ENCODE measurements around the gene TMEM161A.
"Not testable (repeated sequence)": the region's sequence is repeated elsewhere in the genome, so short reads cannot be mapped to it uniquely, and the experiment has no call there.

The TMEM161A gene

GRCh38 chr19:19146865-19147264, 8.6 kb upstream of the TMEM161A start:
- no peak for TF ChIP-seq ZNF274 (IDR thresholded peaks at IDR 0.05; ENCODE audit: low read depth, low read length)
- no peak overlapping the region for H3K4me3 ChIP-seq (ENCODE audit: low read length)

DNA sequence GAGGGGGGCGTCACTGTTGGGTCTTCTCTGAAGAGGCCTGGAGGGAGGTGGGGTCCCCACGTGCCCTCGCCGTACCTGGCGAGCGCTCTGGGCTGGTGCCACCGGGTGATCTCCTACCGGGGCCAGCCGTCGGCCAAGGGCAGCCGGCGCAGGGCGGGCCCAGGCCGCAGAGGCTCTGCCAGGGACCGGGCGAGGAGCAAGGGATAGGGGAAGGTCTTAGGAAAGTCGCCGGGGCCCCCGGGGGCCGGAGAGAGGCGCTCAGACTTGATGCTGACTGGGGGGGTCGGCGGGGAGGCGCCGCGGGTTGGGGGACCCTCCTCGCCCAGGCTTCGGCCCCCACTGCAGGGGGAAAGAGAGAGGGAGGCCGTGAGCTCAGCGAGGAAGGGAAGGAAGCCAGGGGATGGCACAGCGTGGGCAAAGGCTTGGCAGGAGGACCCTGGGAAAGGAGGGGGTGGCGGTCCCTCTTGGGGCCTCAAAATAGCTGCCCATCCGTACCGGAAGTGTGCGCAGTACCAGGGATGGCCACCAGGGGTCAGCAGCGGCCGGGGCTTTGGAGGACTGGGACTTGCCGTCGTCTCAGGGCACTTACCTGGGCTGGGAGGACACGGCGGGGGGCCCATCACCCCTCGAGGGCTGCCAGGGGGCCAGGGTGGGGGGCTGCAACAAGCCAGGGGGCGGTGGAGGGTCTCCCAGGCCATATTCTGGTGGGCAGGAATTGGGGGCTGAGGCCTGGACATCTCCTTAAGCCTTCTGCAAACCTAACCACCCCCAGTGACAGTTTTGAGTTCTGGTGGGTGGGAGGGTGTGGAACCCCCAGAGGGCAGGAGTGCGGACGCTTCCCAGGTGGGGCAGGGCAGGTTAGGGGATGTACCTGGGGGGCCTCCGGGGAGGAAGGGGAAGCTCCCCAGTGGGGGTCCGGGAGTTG, 7.7 kb upstream of the TMEM161A start:
- TF ChIP-seq ZNF274 (IDR thresholded peaks at IDR 0.05; ENCODE audit: low read depth, low read length): no peak
- no peak overlapping the region for H3K4me3 ChIP-seq (ENCODE audit: low read length)

DNA sequence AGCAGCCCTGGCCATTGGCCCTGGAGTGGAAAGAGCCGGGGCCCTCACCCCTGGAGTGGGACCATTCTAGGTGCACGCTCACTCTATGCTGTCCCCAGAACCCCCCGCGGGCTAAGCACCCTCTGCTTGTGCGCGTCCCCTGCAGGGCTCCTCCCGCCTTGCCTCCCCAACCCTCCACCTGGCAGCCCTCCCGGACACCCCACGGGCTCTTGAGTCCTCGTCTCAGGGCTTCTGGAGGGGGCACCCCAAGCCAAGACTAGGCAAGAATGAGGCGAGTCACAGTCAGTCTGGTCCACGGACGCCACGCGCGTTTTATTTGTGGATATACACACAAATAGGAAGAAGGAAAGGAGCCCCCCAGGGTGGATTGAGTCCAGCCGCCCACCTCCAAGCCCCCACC, 7.0 kb upstream of the TMEM161A start:
- H3K4me3 ChIP-seq (ENCODE audit: low read length): no peak overlapping the region
- TF ChIP-seq ZNF274 (IDR thresholded peaks at IDR 0.05; ENCODE audit: low read depth, low read length): no peak

GRCh38 chr19:19142347-19142746, 4.1 kb upstream of the TMEM161A start:
- no peak overlapping the region for H3K4me3 ChIP-seq (ENCODE audit: low read length)
- no peak for TF ChIP-seq ZNF274 (IDR thresholded peaks at IDR 0.05; ENCODE audit: low read depth, low read length)

GRCh38 chr19:19140476-19140875, 2.2 kb upstream of the TMEM161A start:
- no peak for TF ChIP-seq ZNF274 (IDR thresholded peaks at IDR 0.05; ENCODE audit: low read depth, low read length)
- H3K4me3 ChIP-seq (ENCODE audit: low read length): no peak overlapping the region

- TF ChIP-seq ZNF274 (IDR thresholded peaks at IDR 0.05; ENCODE audit: low read depth, low read length): no peak
- H3K4me3 ChIP-seq (ENCODE audit: low read length): no peak overlapping the region
Observed at GRCh38 chr19:19139876-19140229, 1.6 kb upstream of the TMEM161A start.

- TF ChIP-seq ZNF274 (IDR thresholded peaks at IDR 0.05; ENCODE audit: low read depth, low read length): no peak
Observed at GRCh38 chr19:19137556-19138108, 646 bp downstream of the TMEM161A start.

GRCh38 chr19:19135713-19136112, 2.6 kb downstream of the TMEM161A start:
- H3K4me3 ChIP-seq (ENCODE audit: low read length): not testable (repeated sequence)

More at GRCh38 chr19:19137556-19138108, 646 bp downstream of the TMEM161A start:
- peak overlapping the region; percentile 74 for H3K4me3 ChIP-seq (ENCODE audit: low read length)

DNA sequence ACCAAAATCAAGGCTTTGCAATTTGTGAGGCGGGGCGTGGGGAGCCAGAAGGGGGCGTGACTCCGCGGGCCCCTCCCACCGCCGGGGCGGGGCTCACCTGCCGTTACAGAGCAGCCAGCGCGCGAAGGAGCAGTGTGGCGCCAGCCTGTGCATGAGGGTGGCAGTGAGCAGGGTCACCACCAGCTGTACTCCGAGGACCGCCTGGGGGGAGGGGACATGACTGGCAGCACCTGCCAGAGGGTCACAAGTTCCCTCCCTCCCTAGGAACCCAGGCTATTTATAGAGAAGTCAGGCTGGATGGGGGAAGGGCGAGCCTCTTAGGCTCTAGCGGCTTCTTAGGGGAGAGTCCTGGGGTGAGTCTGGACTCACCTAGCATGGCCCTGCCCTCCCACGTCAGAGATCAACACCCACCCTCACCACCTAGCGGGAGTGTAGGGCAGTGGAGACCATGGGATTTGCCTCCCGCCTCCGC, 3.6 kb downstream of the TMEM161A start:
- TF ChIP-seq ZNF274 (IDR thresholded peaks at IDR 0.05; ENCODE audit: low read depth, low read length): no peak
- no peak overlapping the region for H3K4me3 ChIP-seq (ENCODE audit: low read length)

DNA sequence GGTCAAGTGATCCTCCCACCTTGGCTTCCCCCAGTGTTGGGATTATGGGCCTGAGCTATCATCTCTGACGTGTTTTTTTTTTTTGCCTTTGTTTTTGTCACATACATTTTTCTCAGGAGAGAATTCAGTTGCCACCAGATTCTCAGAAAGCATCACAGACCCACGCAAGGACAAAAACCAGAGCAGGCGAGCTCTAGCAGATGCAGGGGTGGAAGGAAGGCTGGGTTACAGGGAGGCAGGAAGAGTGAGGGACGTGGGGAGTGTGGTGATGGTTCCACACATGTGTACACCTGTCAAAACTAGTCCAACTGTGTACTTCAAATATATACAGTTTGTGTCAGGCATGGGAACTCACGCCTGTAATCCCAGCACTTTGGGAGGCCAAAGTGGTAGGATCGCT, 4.3 kb downstream of the TMEM161A start:
- H3K4me3 ChIP-seq (ENCODE audit: low read length): no peak overlapping the region
- no peak for TF ChIP-seq ZNF274 (IDR thresholded peaks at IDR 0.05; ENCODE audit: low read depth, low read length)

GRCh38 chr19:19132912-19133311, 5.4 kb downstream of the TMEM161A start:
- no peak for TF ChIP-seq ZNF274 (IDR thresholded peaks at IDR 0.05; ENCODE audit: low read depth, low read length)

GRCh38 chr19:19131989-19132388, 6.3 kb downstream of the TMEM161A start:
- H3K4me3 ChIP-seq (ENCODE audit: low read length): no peak overlapping the region
- no peak for TF ChIP-seq ZNF274 (IDR thresholded peaks at IDR 0.05; ENCODE audit: low read depth, low read length)

More at GRCh38 chr19:19132912-19133311, 5.4 kb downstream of the TMEM161A start:
- H3K4me3 ChIP-seq (ENCODE audit: low read length): no peak overlapping the region

GRCh38 chr19:19126102-19126501, 12.2 kb downstream of the TMEM161A start:
- TF ChIP-seq ZNF274 (IDR thresholded peaks at IDR 0.05; ENCODE audit: low read depth, low read length): no peak

DNA sequence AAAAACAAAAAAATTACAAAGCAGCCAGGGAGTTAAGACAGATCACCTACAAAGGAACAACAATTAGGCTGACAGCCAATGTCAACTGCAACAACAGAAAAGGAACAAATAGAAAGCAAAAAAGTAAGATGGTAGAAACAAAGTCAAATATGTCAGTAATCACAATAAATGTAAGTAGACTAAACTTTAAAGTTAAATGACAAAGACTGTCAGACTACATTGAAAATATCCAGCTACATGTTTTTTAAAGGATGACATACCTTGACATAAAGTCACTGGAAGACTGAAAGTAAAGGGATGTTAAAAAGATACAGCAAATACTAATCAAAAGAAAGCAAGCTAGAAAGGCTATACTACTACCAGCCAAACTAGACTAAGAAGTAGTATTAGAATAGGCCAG, 14.9 kb downstream of the TMEM161A start:
- H3K4me3 ChIP-seq (ENCODE audit: low read length): no peak overlapping the region
- TF ChIP-seq ZNF274 (IDR thresholded peaks at IDR 0.05; ENCODE audit: low read depth, low read length): no peak

More at GRCh38 chr19:19126102-19126501, 12.2 kb downstream of the TMEM161A start:
- no peak overlapping the region for H3K4me3 ChIP-seq (ENCODE audit: low read length)

DNA sequence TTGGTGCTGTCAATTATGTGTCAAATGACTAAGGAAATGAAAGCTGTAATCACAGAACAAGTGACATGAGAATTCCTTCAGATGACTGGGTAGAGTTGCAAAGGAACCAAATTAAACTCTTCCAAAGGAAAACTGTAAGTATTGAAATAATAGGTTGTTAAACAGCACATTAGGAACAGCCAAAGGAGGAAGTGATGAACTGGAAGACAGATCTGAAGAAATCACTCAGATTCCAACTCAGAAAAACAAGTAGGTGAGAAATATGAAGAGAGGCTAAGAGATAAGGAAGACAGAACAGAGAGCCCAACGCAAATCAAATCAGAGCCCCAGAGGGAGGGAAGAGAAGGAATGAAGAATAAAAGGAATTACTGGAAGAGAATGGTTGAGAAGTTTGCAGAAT, 15.4 kb downstream of the TMEM161A start:
- TF ChIP-seq ZNF274 (IDR thresholded peaks at IDR 0.05; ENCODE audit: low read depth, low read length): no peak
- no peak overlapping the region for H3K4me3 ChIP-seq (ENCODE audit: low read length)
